ENCODE measurements around the gene C4A.
"Not testable (repeated sequence)": the region's sequence is repeated elsewhere in the genome, so short reads cannot be mapped to it uniquely, and the experiment has no call there.

C4A gene

GRCh38 chr6:32012941-32013617 lies 31.2 kb downstream of the C4A start:
- H3K4me3 ChIP-seq (ENCODE audit: insufficient read length, low read depth); H3K9me3 ChIP-seq (ENCODE audit: insufficient read depth, low read length); H3K27me3 ChIP-seq (ENCODE audit: insufficient read depth, insufficient read length); H3K36me3 ChIP-seq (ENCODE audit: insufficient read depth, insufficient read length, low read length); DNase-seq (ENCODE audit: low read depth, low spot score); H3K9ac ChIP-seq (ENCODE audit: insufficient read length, low read depth); H3K4me1 ChIP-seq (ENCODE audit: insufficient read depth, insufficient read length): not testable (repeated sequence)

DNA sequence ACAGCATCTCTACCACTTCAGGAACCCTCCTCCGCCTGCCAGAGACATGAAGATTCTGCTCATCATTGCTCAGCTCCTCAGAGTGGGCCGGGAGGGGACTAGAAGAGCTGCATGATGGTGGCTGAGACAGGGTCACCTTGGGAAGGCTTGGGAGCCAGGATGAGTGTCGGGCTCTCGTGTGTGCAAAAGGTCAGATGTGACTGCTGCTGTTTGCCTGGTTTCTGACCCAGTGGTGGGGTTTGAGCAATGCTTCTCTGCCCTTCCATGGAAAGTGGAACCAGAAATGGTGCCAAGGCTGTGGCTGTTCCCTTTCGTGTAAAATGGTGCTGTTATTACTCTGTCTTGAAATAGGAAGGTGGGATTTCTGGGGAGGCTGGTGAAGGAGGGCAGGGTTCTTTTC lies 31.9 kb downstream of the C4A start:
- H3K9me3 ChIP-seq (ENCODE audit: insufficient read depth, low read length); H3K4me1 ChIP-seq (ENCODE audit: insufficient read depth, insufficient read length); DNase-seq (ENCODE audit: low read depth, low spot score); H3K9ac ChIP-seq (ENCODE audit: insufficient read length, low read depth); H3K36me3 ChIP-seq (ENCODE audit: insufficient read depth, insufficient read length, low read length); H3K27me3 ChIP-seq (ENCODE audit: insufficient read depth, insufficient read length); H3K4me3 ChIP-seq (ENCODE audit: insufficient read length, low read depth): not testable (repeated sequence)

DNA sequence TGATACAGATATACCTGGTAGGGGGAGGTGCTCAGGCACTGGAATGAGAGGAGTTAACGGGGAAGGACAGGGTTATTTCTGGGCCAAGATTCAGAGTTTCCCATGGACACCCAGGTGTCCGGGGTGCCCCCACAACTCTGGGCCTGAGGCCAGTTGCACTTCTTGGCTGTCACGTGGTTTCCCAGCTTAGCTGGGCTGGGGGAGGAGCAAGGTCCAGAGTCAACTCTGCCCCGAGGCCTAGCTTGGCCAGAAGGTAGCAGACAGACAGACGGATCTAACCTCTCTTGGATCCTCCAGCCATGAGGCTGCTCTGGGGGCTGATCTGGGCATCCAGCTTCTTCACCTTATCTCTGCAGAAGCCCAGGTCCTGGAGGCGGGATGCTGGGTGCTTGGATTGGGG lies 32.7 kb downstream of the C4A start, which contains the start of gene C4B:
Gene C4B (plus strand): TSS at position 249 of the 400 bp plus-strand sequence. CDS start 51 bp downstream, at position 300.
- not testable (repeated sequence) for H3K4me3 ChIP-seq (ENCODE audit: insufficient read length, low read depth); H3K36me3 ChIP-seq (ENCODE audit: insufficient read depth, insufficient read length, low read length); H3K4me1 ChIP-seq (ENCODE audit: insufficient read depth, insufficient read length); DNase-seq (ENCODE audit: low read depth, low spot score); H3K27me3 ChIP-seq (ENCODE audit: insufficient read depth, insufficient read length); H3K9ac ChIP-seq (ENCODE audit: insufficient read length, low read depth); H3K9me3 ChIP-seq (ENCODE audit: insufficient read depth, low read length)

GRCh38 chr6:32022100-32022499 lies 40.2 kb downstream of the C4A start:
- H3K27me3 ChIP-seq (ENCODE audit: insufficient read depth, insufficient read length); H3K9ac ChIP-seq (ENCODE audit: insufficient read length, low read depth); H3K9me3 ChIP-seq (ENCODE audit: insufficient read depth, low read length); H3K36me3 ChIP-seq (ENCODE audit: insufficient read depth, insufficient read length, low read length); H3K4me1 ChIP-seq (ENCODE audit: insufficient read depth, insufficient read length); H3K4me3 ChIP-seq (ENCODE audit: insufficient read length, low read depth); DNase-seq (ENCODE audit: low read depth, low spot score): not testable (repeated sequence)

GRCh38 chr6:32028631-32029030 lies 46.8 kb downstream of the C4A start:
- H3K9me3 ChIP-seq (ENCODE audit: insufficient read depth, low read length); H3K36me3 ChIP-seq (ENCODE audit: insufficient read depth, insufficient read length, low read length); H3K4me1 ChIP-seq (ENCODE audit: insufficient read depth, insufficient read length); H3K9ac ChIP-seq (ENCODE audit: insufficient read length, low read depth); H3K27me3 ChIP-seq (ENCODE audit: insufficient read depth, insufficient read length); H3K4me3 ChIP-seq (ENCODE audit: insufficient read length, low read depth); DNase-seq (ENCODE audit: low read depth, low spot score): not testable (repeated sequence)

DNA sequence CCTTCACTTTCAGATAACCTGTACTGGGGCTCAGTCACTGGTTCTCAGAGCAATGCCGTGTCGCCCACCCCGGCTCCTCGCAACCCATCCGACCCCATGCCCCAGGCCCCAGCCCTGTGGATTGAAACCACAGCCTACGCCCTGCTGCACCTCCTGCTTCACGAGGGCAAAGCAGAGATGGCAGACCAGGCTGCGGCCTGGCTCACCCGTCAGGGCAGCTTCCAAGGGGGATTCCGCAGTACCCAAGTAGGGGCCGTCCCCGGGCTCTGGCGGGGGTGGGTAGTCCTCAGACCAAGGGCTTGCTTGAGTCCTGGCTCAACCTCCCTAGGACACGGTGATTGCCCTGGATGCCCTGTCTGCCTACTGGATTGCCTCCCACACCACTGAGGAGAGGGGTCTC lies 47.7 kb downstream of the C4A start:
- not testable (repeated sequence) for DNase-seq (ENCODE audit: low read depth, low spot score); H3K36me3 ChIP-seq (ENCODE audit: insufficient read depth, insufficient read length, low read length)

GRCh38 chr6:32035283-32036013 lies 53.6 kb downstream of the C4A start:
- DNase-seq (ENCODE audit: low read depth, low spot score); H3K27me3 ChIP-seq (ENCODE audit: insufficient read depth, insufficient read length); H3K9me3 ChIP-seq (ENCODE audit: insufficient read depth, low read length); H3K9ac ChIP-seq (ENCODE audit: insufficient read length, low read depth); H3K36me3 ChIP-seq (ENCODE audit: insufficient read depth, insufficient read length, low read length); H3K4me3 ChIP-seq (ENCODE audit: insufficient read length, low read depth); H3K4me1 ChIP-seq (ENCODE audit: insufficient read depth, insufficient read length): not testable (repeated sequence)

More for the DNA sequence above, 47.7 kb downstream of the C4A start:
- H3K4me3 ChIP-seq (ENCODE audit: insufficient read length, low read depth); H3K9me3 ChIP-seq (ENCODE audit: insufficient read depth, low read length); H3K9ac ChIP-seq (ENCODE audit: insufficient read length, low read depth); H3K4me1 ChIP-seq (ENCODE audit: insufficient read depth, insufficient read length); H3K27me3 ChIP-seq (ENCODE audit: insufficient read depth, insufficient read length): not testable (repeated sequence)

- not testable (repeated sequence) for DNase-seq (ENCODE audit: low read depth, low spot score); H3K9me3 ChIP-seq (ENCODE audit: insufficient read depth, low read length); H3K27me3 ChIP-seq (ENCODE audit: insufficient read depth, insufficient read length); H3K36me3 ChIP-seq (ENCODE audit: insufficient read depth, insufficient read length, low read length); H3K9ac ChIP-seq (ENCODE audit: insufficient read length, low read depth); H3K4me1 ChIP-seq (ENCODE audit: insufficient read depth, insufficient read length); H3K4me3 ChIP-seq (ENCODE audit: insufficient read length, low read depth)
Measured at GRCh38 chr6:32037136-32037535, 55.3 kb downstream of the C4A start.

- not testable (repeated sequence) for H3K27me3 ChIP-seq (ENCODE audit: insufficient read depth, insufficient read length); H3K36me3 ChIP-seq (ENCODE audit: insufficient read depth, insufficient read length, low read length); H3K4me3 ChIP-seq (ENCODE audit: insufficient read length, low read depth); DNase-seq (ENCODE audit: low read depth, low spot score); H3K9ac ChIP-seq (ENCODE audit: insufficient read length, low read depth); H3K4me1 ChIP-seq (ENCODE audit: insufficient read depth, insufficient read length); H3K9me3 ChIP-seq (ENCODE audit: insufficient read depth, low read length)
Measured at GRCh38 chr6:32037598-32038524, 56.0 kb downstream of the C4A start, which contains the start of gene CYP21A2. Gene CYP21A2, plus strand, starts transcription at chr6:32038415. Its CDS starts 8 bp downstream, at chr6:32038423.

- H3K36me3 ChIP-seq (ENCODE audit: insufficient read depth, insufficient read length, low read length); H3K4me1 ChIP-seq (ENCODE audit: insufficient read depth, insufficient read length); H3K9me3 ChIP-seq (ENCODE audit: insufficient read depth, low read length); H3K4me3 ChIP-seq (ENCODE audit: insufficient read length, low read depth); H3K27me3 ChIP-seq (ENCODE audit: insufficient read depth, insufficient read length); H3K9ac ChIP-seq (ENCODE audit: insufficient read length, low read depth); DNase-seq (ENCODE audit: low read depth, low spot score): not testable (repeated sequence)
Measured at GRCh38 chr6:32038878-32039277, 57.0 kb downstream of the C4A start.

GRCh38 chr6:32039321-32040274 lies 57.7 kb downstream of the C4A start:
- not testable (repeated sequence) for DNase-seq (ENCODE audit: low read depth, low spot score); H3K4me1 ChIP-seq (ENCODE audit: insufficient read depth, insufficient read length); H3K27me3 ChIP-seq (ENCODE audit: insufficient read depth, insufficient read length); H3K4me3 ChIP-seq (ENCODE audit: insufficient read length, low read depth); H3K9me3 ChIP-seq (ENCODE audit: insufficient read depth, low read length); H3K9ac ChIP-seq (ENCODE audit: insufficient read length, low read depth); H3K36me3 ChIP-seq (ENCODE audit: insufficient read depth, insufficient read length, low read length)
